ENCODE measurements around the gene C1orf159.

DNA sequence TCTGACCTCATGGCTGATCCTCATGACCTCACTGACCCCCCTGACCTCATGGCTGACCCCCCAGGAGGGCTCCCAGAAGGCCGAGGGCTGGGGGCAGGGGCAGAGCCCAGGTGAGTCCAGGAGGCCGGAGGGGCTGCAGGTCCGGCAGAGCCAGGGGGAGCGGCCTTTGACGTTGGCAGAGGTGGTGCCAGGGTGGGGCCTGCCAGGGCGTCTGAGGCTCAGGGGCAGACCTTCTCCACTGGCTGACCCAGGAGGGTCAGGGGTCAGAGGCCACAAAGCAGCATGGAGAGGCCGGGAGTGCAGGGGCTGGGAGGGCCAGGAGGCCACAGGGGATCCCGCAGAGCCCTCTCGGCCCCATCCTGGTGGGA is 29.6 kb upstream of the C1orf159 start:
- TF ChIP-seq CTCF (IDR thresholded peaks at IDR 0.05) = no peak
- no peak for TF ChIP-seq POLR2A (IDR thresholded peaks at IDR 0.05)
